ENCODE data around the gene AARS2. TPM values are rescaled to one million over a fixed set of nuclear protein-coding genes. Genes with fewer than 3 reads are reported as not detected.

AARS2 gene
- total and polyA plus RNA-seq, 7 donors = 1.4 to 9.7 (median 6.7) TPM

DNA sequence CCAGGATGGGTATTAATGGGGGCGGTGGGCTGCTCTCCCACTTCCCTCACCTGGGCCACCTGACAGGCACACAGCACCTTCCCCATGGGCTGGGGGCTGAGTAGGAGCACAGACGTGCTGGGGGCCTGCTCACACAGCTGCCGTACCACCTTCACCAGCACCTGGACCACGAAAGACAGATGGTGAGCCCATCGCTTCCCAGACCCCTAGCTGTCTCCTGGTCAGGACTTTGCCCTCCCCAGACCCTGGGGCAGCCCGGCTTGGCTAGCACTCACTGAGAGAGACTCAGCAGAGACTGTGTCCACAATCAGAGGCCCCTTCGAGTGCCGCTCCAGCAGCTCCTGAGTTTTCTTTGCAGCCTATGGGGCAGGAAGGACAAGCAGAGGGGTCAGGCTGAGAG is 12.0 kb downstream of the AARS2 start:
- 93 to 94% methylated on average over 8 of the region's 8 CpGs for WGBS, 2 donors
- TF ChIP-seq EP300 (IDR thresholded peaks at IDR 0.05) = no peak
- TF ChIP-seq, protein P1, sequence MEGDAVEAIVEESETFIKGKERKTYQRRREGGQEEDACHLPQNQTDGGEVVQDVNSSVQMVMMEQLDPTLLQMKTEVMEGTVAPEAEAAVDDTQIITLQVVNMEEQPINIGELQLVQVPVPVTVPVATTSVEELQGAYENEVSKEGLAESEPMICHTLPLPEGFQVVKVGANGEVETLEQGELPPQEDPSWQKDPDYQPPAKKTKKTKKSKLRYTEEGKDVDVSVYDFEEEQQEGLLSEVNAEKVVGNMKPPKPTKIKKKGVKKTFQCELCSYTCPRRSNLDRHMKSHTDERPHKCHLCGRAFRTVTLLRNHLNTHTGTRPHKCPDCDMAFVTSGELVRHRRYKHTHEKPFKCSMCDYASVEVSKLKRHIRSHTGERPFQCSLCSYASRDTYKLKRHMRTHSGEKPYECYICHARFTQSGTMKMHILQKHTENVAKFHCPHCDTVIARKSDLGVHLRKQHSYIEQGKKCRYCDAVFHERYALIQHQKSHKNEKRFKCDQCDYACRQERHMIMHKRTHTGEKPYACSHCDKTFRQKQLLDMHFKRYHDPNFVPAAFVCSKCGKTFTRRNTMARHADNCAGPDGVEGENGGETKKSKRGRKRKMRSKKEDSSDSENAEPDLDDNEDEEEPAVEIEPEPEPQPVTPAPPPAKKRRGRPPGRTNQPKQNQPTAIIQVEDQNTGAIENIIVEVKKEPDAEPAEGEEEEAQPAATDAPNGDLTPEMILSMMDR (IDR thresholded peaks at IDR 0.05) = no peak
- TF ChIP-seq POLR2AphosphoS5 (IDR thresholded peaks at IDR 0.05) = no peak
- TF ChIP-seq POLR2A (IDR thresholded peaks at IDR 0.05) = no peak
- peaks cover 0 to 26% (median 15%) of the 10 kb centered on the region in 3 donors for H3K27me3 ChIP-seq
- peaks cover 0 to 15% (median 13%) of the 10 kb centered on the region in 4 donors for H3K4me1 ChIP-seq
- no peaks in the 10 kb centered on the region for H3K9me3 ChIP-seq
- intact Hi-C loops (cut with DNase I) = no loop called here
- DNase-seq = no peak
- peaks cover 0 to 60% (median 41%) of the 10 kb centered on the region in 4 donors for H3K36me3 ChIP-seq
- no peak overlapping the region for H3K4me3 ChIP-seq
- H3K27ac ChIP-seq = no peak overlapping the region

DNA sequence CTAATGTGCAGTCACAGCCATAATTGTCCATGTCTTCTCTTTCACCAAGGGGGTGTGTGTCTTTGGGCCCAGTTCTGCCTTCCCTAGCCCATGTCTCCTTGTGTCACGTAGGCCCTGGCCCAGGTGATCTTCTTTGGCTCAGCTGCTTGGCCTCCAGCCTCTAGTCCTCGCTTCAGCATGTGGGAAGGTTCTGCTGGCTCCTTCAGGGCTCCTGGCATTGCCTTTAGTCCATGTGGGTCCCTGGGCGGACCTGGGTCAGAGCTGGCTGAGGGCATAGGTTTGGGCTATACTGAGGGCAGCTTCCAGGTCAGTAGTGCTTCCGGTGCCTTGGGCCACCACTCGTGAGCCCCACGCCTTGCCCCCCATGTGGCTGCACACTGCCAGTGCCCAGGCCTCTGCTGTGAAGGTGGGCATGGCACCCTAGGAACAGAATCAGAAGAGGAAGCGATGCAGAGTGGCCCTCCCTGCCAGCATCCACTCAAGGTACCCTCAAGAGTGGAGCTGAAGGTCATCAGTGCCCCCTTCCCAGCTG is 12.8 kb downstream of the AARS2 start:
- H3K27ac ChIP-seq = no peak overlapping the region
- intact Hi-C loops (cut with DNase I) = no loop called here
- H3K4me1 ChIP-seq = peaks cover 0 to 15% (median 13%) of the 10 kb centered on the region in 4 donors
- peaks cover 0 to 53% (median 38%) of the 10 kb centered on the region in 4 donors for H3K36me3 ChIP-seq
- DNase-seq = no peak
- WGBS, 2 donors = 89 to 92% methylated on average over 7 of the region's 7 CpGs
- no peak overlapping the region for H3K4me3 ChIP-seq
- TF ChIP-seq POLR2A (IDR thresholded peaks at IDR 0.05) (no peak), EP300 (IDR thresholded peaks at IDR 0.05) (no peak), POLR2AphosphoS5 (IDR thresholded peaks at IDR 0.05) (no peak)
- TF ChIP-seq, protein P1 (IDR thresholded peaks at IDR 0.05) = no peak
- H3K27me3 ChIP-seq = peaks cover 0 to 33% (median 22%) of the 10 kb centered on the region in 3 donors
- no peaks in the 10 kb centered on the region for H3K9me3 ChIP-seq

GRCh38 chr6:44298864-44299263 is 14.3 kb downstream of the AARS2 start:
- no peak overlapping the region for H3K27ac ChIP-seq
- H3K27me3 ChIP-seq = peaks cover 5 to 48% (median 34%) of the 10 kb centered on the region in 3 donors
- intact Hi-C loops (cut with DNase I) = no loop called here
- TF ChIP-seq POLR2A (IDR thresholded peaks at IDR 0.05) (no peak), POLR2AphosphoS5 (IDR thresholded peaks at IDR 0.05) (no peak), EP300 (IDR thresholded peaks at IDR 0.05) (no peak)
- TF ChIP-seq, protein P1 (IDR thresholded peaks at IDR 0.05) = no peak
- H3K9me3 ChIP-seq = no peaks in the 10 kb centered on the region
- 76 to 91% methylated on average over 3 of the region's 3 CpGs for WGBS, 2 donors
- peaks cover 0 to 15% (median 13%) of the 10 kb centered on the region in 4 donors for H3K4me1 ChIP-seq
- H3K36me3 ChIP-seq = peaks cover 0 to 38% (median 28%) of the 10 kb centered on the region in 4 donors
- no peak overlapping the region for H3K4me3 ChIP-seq
- no peak for DNase-seq

- TF ChIP-seq, protein P1 (IDR thresholded peaks at IDR 0.05) = no peak
- TF ChIP-seq POLR2AphosphoS5 (IDR thresholded peaks at IDR 0.05) (no peak), EP300 (IDR thresholded peaks at IDR 0.05) (no peak), POLR2A (IDR thresholded peaks at IDR 0.05) (no peak)
- peaks cover 0 to 15% (median 13%) of the 10 kb centered on the region in 4 donors for H3K4me1 ChIP-seq
- H3K27ac ChIP-seq = no peak overlapping the region
- H3K9me3 ChIP-seq = no peaks in the 10 kb centered on the region
- H3K4me3 ChIP-seq = peak overlapping the region in 2 of 4 donors; percentile 51 to 54
- peaks cover 5 to 54% (median 40%) of the 10 kb centered on the region in 3 donors for H3K27me3 ChIP-seq
- H3K36me3 ChIP-seq = peaks cover 0 to 32% (median 22%) of the 10 kb centered on the region in 4 donors
- WGBS, 2 donors = 39 to 50% methylated on average over 20 of the region's 20 CpGs
- DNase-seq = no peak
- intact Hi-C loops (cut with DNase I) = no loop called here
These were observed 14.9 kb downstream of the AARS2 start for GRCh38 chr6:44298055-44298803.
